Raji (cell line): ENCODE data around the gene FNIP1.

ENCODE experiments used
- POLR2A ChIP-seq: IDR thresholded peaks from 2 replicates; pipeline ENCODE4 v1.6.1; 2011; ENCODE audit warnings: low read depth, low read length, control low read depth; ENCODE audit not compliant: insufficient read depth

FNIP1 gene

DNA sequence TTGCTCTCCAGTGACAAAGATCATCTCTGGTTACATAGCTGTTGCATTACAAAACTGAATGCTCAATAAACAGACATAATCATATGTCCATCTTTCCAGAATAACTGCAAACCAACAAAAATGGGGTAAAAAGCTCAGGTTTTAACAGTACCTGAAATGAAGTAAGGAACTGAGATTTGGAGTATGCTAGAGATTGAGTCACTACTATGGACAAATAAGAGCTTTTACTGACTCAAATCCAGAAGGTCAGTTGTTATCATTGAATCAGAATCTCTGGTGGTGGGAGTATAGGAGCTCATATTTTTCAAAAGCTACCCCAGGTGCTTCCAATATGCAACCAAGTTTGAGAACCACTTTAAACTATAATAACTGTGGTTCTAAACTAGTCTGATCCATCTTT is 157.7 kb downstream of the FNIP1 start:
- TF ChIP-seq POLR2A = no peak

DNA sequence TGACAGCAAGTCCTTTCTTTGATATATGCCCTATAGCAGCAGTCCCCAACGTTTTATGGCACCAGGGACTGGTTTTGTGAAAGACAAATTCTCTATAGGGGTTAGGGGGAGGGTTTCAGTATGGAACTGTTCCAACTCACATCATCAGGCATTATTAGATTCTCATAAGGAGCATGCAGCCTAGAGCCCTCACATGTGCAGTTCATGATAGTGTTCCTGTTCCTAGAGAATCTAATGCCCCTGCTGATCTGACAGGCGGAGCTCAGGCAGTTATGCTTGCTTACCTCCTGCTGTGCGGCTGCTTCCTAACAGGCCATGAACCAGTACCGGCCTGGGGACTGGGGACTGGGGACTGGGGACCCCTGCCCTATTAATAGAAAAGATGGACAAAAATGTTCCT is 159.1 kb downstream of the FNIP1 start:
- no peak for TF ChIP-seq POLR2A

- TF ChIP-seq POLR2A = peak; percentile 61; the same call in 1 of the 2 replicates
Measured at GRCh38 chr5:131635684-131636572, 160.9 kb downstream of the FNIP1 start.

DNA sequence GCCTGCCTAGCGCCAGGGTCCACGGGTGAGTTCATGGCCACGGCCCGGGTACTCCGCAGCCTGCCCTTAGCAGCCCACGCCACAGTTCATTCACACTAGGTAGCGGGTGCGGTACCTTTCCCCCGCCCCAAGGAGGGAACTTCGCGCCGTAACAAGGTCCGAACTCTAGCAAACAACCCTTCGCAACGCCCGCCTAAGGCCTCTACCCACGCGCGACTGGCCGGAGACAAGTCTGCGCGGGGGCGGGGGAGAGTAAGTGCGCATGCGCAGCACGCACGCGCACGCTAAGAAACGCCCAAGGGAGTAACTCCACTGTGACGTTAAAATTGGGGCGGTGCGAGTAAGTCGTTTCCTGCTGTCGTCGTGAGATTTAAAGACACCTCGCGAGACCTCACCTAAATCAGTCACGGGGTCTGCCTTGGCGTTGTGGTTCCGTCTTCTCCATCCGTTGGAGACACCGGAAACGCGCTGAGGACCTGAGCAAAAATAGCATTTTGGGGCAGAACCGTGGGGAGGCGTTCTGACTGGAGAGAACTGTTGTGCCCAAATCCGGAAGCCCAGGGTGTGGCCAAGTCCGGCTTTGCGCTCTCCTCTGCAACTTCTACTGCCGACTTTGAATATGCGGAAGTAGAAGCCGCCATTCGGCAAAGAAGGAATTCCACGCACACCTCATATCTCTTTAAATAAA is 161.7 kb downstream of the FNIP1 start, which contains the start of gene RAPGEF6:
Gene RAPGEF6, minus strand, starts transcription at position 234 of the 688 bp plus-strand sequence. Its CDS starts 199 bp downstream, at position 35.
- TF ChIP-seq POLR2A = peak; percentile 90

DNA sequence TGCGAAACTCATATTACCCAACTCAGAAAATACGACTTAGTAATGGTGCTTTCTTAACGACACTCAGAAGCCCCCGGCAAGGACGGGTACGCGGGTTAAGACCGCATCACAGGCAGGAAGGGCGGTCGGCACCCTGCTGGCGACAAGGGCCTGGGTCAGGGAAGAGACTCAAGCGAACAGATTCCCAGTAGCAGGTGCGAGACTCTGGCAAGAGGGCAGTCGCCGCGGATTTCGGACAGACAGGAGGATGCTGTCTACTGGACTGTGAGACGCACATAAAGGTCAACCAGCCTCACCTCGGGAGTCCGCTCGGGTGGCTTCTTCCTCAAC is 162.2 kb downstream of the FNIP1 start:
- no peak for TF ChIP-seq POLR2A

DNA sequence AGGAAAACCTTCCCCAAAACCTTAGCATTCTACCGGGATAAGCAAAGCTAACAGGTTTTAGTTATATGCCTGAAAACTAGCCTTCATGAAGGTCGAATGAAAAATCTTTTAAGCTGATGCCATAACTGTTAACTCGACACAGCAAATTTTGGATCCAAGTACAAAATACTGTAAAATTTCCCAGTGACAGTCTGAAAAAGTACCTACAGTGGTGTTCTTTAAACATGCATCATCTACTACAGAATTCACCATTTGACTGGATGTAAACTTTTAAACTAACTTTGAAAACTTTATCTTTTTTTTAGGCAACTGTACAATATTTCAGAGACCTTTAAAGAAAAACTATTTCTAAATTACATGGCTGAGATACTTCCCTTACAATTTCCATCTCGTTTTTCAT is 162.6 kb downstream of the FNIP1 start:
- TF ChIP-seq POLR2A = no peak

- no peak for TF ChIP-seq POLR2A
Measured at GRCh38 chr5:131633830-131634229, 163.0 kb downstream of the FNIP1 start.

DNA sequence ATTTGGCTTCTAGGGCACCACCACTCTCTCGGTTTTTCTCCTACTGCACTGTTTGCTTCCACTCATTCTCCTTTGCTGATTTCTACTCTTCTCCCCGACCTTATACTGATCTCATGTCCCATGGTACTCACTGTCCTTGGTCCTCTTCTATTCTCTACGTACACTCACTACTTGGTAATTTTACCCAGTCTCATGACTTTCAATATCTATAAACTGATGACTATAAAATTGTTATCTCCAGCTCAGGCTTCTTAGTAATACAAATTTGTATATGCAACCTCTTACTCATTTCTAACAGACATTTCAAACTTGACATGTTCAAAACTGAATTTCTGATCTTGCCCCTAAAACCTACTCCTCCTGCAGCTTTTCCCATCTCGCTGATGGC is 165.9 kb downstream of the FNIP1 start:
- no peak for TF ChIP-seq POLR2A

- no peak for TF ChIP-seq POLR2A
Measured at GRCh38 chr5:131630208-131630962, 166.4 kb downstream of the FNIP1 start.

GRCh38 chr5:131628990-131629389 is 167.8 kb downstream of the FNIP1 start:
- no peak for TF ChIP-seq POLR2A

GRCh38 chr5:131627207-131627865 is 169.5 kb downstream of the FNIP1 start:
- TF ChIP-seq POLR2A = no peak

DNA sequence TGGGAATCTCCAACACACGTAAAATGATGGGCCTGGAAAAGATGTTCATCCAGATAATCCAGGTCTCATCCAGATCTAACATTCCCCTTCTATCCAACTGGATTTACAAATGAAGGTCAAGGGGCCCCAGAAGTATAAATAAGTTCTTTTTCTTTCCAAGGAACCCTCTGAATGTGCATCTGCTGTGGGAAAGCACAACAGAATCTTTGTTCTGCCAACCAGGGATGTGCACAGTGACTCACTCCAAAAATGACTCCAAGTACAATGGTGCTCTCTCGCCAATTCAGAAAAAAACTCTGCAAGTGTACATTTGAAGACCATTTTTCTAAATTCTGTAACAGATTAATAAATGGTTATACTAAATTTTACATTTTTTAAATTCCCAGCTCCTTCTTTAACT is 174.2 kb downstream of the FNIP1 start:
- TF ChIP-seq POLR2A = no peak

GRCh38 chr5:131619102-131619501 is 177.7 kb downstream of the FNIP1 start:
- no peak for TF ChIP-seq POLR2A

- no peak for TF ChIP-seq POLR2A
Measured at GRCh38 chr5:131617140-131617822, 179.5 kb downstream of the FNIP1 start.
